Stimulated activated CD4-positive, alpha-beta T cell treated with anti-CD3 and anti-CD28 coated beads, Interleukin-1b, Interleukin-23, amount 100 ng/mL, for 48 hours (primary cell): ENCODE results near the gene PER2.

Experiments used
- DNase-seq: peaks from one replicate; pipeline ENCODE4 v3.0.0-alpha.2; 2020

The PER2 gene

DNA sequence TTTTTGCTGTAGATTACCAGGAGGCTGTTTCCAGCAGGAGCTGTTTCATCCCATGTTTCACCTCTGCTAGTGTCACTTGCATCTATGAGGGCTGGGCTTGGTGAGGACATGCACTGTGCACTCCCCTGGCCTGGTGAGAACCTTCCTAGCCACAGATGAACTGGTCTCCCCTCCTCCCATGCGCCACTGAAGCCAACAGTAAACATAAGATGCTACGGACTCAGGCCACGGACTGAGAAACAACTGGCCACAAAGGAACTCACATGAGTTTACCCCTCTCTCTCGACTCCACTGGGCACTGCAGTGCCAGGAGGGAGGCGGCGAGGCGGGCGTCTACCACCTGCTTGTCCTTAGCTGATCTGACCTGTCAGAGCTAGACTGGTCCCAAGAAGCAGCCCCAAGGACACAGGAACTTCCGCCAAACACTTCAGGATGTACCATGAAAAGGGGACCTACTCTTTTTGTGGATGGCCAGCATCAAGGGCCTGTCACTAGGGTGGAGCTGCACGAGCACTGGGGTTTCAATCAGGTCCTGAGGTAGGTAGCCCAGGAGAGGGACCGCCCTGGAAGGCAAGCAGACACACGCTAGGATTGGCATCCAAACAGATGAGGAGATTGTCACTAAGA lies 25.8 kb downstream of the PER2 start:
- DNase-seq = no peak

DNA sequence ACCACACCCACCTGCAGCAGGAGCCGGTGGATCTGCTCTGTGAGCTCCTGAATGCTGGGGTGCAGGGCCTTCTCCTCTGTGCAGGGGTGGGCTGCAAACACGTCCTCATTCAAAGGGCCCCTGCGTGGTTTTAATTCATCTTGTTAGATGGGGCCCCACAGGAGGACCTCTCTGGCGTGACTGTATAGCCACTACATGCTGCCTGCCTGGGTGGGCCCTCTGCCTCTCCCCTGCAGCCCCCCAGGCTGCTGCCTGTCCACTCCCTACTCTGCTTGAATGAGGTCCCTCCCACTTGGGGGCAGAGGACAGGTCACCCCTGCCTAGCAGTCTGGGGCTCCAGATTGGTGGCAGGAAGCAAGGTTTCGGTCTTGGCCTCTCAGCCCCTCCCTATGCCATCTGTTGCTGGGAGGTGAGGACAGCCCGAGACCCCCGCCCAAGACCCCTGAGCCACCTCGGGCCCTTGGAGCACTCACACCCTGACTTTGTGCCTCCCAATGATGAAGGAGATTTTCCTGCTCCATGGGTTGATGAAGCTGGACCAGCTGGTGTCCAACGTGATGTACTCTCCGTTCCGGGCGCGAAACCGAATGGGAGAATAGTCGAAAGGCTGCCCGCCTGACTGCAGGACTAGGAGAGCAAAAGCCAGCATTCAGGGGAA lies 26.6 kb downstream of the PER2 start:
- DNase-seq = no peak

DNA sequence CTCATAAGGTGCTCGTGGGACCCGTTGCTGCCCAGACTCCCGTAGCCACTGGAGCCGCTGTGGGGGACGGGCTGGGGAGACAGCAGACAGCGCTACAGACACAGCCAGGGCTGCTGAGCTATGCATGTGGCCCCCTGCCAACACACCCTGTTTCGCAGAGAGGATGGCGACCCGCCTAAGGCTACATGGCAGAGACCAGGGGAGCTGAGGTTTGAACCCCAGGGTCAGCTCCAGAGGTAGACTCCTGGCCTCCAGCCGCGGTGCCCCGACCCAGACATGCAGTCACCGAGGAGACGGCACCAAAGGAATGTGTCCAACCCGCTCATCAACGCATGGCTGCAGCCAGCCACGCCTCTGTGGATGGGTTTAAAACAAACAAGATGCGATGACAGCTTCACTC lies 27.5 kb downstream of the PER2 start:
- no peak for DNase-seq

DNA sequence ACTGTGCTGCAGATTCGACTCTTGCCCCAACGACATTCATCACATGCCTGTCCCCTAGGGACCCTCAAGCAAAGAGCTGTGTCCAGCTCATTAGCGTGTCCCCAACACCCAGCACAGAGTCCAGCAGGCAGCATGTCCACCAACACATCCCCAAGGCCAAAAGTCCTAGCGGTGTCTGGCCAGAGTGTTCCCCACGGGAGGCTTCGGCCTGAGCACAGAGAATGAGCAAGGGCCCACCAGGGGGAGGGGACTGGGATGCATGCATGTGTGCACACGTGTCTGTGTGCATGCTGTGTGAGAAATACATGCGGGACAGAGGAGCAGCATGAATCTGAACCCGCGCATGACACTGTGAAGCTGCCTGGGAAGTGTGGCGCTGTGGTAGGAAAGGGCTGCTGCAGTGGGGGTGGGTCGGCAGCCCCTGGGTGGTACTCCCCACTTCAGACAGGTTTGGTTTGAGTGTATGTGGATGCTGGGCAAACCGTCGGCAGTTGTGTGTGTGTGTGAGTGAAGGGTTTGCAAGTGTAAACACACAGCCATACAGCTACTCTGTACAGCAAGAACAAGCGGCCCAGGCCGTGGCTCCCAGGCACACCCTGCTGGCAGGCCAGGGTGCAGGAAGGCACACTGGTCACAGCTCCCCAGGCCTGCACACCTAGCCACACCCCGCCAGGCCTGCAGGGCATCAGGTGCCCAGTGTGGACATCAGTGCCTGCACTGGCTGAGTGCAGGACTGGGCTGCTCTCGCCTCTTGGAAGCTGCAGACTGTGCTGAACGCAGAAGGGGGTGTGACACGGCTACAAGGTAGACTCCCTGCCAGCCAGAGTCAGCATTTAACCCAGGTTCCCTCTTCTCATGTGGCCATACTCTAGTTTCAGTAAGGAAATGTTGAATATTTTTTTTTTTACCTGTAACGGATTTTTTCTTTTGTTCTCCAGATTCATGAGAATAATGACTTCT lies 29.1 kb downstream of the PER2 start:
- no peak for DNase-seq

DNA sequence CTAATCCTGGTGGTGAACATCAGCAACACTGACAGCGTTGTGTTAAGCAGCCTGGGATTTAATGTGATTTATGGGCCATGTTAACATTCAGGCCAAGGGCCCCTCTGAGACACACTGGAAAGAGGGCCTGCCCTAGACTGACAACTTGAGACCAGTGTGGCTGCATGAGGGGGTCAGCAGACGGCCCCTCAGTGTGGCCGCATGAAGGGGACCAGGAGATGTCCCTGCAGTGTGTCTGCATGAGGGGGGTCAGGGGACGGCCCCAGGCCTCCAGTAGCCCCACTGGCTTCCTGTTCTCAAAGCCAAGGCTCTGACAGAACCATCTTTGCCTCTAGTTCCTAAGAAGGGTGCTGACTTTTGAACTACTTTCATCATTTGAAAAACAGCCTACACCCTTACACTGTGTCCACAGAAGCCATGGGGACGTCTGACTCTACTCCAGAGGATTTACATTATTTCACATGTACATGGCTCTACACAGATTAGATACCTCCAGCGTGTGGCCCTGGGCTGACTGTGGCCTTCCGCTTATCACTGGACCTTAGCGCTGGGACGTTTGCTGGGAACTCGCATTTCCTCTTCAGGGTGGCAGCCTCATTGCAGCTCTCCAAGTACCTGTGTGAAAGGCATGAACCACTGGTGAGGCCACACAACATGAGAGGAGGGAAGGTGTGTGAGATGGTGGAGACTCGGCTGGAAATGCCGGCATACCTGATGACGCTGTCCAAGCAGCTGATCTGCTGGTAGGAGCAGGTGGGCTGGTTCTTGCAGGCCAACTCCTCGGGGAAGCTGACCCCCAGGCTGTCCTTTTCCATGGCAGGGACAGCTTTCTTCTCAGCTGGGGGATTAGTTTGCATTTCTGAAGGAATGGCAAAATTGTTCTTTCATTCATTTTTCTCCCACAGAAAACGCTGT lies 30.4 kb downstream of the PER2 start:
- no peak for DNase-seq

DNA sequence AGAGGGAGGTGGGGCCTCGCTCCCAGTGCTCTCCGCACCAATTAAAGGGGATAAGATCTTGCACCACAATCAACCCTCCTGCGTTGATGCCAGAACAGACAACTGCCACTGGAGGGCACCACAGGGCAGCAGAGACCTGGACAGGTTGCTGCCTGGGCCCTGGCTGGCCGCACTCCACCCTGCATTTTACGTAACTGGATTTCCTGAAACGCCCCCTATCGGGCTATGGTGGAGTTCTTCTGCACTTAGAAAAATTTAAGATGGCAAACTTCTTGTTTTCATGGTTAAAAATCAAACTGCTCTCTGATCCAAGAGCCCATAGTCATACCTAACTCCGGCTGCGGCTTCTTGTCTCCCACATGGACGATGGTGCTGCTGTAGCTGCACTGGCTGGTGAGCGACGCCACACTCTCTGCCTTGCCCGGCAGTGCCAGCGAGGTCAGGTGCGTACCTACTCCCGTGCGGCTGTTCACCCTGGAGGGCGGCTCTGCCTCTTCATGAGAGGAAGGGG lies 31.8 kb downstream of the PER2 start:
- peak; percentile 75 for DNase-seq

DNA sequence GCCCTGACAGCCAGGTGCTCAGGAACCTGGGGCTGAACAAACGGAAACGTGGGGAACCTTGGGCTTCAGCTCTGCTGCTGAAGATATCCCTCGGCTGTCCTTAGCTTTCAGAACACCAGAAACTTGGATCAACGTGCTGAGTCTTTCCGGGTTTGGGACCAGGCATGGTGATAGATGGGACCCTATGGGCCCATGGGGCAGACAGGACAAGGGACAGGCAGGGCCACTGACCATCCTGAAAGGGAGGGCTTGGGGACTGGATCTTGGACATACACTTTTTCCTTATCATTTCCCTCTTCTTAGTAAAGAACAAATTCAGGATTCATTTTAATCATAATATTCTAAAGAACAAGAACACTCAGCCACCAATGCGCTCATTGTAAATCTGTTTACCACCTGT lies 32.3 kb downstream of the PER2 start:
- DNase-seq = no peak

DNA sequence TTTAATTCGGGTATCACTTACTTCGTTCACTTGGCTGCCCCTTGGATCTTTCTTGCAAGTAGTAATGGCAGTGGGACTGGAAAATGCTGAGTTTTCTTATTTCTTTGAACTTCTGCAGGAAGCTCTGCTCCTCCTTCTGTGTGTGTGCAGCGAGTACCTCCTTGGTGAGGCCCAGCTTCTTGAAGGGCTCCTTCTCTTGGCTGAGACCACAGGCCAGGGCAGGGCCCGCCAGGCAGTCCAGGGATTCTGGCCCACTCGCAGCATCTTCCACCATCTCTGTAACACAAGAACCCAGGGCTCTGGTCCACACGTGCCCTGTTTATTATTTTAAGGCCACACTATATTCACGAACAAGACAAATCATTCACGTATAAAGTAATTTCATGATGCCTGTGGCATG lies 32.8 kb downstream of the PER2 start:
- DNase-seq = no peak

DNA sequence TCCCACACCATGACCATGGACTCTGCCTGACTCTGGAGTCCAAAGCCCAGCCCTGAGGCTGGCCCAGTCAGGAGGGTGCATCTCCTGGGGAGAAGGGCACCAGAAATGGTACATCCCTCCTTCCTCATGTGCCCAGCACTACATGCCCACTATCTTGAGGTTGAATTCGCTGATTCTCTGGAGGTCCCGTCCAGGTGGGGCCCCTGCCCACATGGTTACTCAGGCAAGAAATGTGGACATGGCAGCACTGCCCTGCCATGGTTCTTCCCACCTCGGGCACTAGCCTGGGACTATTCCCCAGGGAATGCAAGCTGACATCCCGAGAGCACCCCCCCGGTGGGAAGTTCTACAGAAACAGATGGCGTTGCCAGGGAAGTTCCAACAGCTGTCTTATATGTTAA lies 33.3 kb downstream of the PER2 start:
- DNase-seq = no peak

DNA sequence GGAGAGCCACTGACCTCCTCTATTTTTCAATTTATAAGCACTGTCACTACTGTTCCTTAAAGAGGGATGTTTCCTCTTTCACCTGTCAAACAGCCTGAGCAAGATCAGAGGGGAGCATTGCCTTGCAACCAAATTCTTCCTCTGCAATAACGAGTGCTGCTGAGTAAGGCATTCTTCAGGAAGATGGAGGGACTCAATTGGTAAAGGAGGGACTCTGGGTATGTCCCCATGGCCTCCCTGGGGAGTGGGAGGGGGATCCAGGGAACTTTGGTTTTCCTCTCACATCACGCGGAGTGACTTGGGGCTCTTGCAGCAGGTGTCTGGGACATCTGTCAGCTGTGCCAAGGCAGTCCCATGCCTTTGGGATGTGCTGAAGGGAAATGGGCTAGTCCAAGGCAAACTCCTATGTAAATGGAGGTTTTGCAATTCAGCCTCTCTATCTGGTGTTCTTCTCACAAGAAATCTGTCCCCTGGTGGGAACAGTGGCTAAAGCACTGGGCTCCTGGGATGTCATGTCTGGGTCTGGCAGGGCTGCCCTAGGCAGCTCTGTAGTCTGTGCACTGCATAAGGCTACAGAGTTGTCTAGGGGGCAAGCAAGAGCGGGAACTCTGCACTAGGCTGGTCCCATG lies 34.2 kb downstream of the PER2 start:
- no peak for DNase-seq

DNA sequence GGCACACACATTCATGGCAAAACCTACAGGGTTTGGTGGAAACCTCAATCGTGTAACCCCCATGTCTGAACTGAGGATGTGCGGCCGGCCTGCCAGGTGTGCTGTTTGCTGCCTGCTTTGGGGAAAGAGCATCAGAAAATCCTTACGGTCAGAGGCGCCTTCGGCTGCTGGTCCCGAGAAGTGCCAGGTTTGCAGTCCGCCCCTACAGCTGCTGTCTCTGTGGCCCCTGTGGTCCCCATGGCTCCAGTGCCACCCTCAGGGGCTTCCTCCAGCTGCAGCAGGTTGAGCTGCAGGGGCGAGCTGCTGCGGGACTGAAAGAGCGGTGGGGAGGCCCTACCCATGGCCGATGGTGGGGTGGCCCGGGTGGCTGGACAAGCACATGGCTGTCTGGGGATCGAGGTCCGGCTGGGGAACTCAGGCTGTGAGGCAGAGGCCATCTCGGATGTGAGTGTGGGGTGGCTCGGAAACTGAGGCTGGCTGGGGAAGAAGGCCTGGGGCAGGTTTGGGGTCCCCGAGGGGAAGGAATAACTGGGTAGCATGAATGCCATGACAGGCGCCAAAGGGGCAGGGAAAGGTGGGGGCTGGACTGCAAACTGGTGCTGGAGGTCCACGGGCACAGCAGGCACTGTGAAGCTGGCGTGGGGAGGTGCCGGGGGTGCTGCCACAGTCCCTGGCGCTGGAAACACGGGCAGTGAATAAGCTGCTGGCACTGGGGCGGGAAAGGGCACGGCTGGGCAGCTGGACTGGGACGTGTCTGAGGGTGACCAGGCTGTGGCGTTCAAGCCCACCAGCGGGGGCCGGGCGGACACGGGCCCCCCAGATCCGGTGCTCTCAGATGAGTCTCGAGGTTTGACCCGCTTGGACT lies 35.4 kb downstream of the PER2 start:
- no peak for DNase-seq

DNA sequence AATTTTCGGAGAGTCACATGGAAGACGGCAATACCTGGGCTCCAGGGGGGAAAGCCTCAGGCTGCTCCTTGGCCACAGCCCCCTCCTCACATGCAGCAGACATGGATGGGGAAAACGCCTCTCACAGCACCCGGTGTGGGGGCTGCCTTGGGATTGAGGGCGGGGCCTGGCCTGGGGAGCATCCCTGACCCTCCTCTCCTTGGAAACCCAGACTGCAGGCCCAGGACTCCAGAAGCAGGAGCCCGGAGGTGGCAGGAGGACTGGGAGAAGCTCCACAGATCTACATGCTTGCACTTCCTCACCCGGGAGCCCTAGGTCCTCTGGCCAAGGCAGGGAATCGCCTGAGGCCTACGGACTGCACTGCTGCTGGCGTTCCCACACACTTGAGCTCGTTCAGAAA lies 36.4 kb downstream of the PER2 start:
- DNase-seq = no peak

DNA sequence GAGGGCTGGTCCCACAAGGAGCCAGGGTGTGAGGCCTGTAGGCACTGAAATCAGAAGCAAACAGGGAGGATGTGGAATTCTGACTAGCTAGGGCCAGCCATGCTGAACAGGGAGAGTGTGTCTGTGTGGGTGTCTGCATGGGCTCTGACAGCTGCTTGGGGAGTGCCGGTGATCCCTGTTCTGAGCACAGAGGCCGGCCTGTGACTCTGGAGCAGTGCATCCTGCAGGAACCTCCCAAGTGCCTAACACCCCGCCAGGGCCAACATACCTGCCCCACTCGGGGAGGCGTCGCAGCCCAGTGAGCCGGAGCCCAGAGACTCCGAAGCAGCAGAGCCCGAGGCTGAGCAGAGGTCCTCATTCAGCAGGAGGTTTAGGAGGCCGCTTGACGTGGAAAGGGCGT lies 37.1 kb downstream of the PER2 start:
- no peak for DNase-seq

DNA sequence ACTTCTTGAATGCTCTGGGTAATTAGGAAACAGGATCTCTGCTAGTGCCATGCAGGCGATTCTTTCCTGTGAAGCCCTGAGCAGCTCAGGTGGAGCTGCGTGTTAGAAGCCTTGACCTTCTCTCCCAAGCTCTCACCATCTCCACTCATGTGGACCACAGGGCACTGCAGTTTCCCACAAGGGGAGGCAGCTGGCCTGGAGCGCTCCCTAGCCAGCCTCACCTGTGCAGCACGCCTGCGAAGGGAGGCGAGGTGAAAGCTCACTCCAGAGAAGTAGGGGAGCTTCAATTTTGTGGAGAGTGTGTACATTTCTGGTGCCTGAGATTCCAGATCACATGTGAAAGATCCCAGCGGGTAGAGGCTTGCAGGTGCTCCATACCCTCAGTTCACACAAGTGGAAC lies 37.5 kb downstream of the PER2 start:
- DNase-seq = no peak

DNA sequence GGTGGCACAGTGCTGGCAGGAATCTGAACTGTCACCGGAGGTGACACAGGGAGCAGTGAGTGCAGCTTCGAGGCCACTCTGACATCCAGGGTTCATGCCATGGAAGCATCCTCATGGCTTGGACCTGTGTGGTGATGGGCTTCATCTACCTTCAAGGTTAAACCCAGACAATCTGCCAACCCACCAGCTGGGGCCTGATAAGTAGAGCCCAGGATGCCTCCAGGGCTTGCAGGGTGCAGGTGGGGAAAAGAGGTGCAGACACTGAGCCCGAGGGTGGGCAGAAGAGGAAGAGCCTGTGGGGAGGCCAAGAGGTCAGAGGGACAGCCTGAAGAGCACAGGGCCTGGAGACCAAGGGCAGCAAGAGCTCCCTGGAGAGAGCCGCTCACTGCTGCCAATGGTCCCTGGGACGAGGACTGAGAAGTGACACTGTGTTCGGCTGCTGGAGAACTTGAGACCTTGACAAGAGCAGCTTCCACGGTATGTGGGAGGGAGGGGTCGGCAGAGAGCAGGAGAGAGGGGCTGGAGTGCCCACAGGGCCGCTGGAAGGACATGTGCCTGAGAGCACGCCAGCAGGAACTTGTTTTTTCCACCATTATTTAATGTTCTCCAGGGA lies 40.5 kb downstream of the PER2 start:
- no peak for DNase-seq

DNA sequence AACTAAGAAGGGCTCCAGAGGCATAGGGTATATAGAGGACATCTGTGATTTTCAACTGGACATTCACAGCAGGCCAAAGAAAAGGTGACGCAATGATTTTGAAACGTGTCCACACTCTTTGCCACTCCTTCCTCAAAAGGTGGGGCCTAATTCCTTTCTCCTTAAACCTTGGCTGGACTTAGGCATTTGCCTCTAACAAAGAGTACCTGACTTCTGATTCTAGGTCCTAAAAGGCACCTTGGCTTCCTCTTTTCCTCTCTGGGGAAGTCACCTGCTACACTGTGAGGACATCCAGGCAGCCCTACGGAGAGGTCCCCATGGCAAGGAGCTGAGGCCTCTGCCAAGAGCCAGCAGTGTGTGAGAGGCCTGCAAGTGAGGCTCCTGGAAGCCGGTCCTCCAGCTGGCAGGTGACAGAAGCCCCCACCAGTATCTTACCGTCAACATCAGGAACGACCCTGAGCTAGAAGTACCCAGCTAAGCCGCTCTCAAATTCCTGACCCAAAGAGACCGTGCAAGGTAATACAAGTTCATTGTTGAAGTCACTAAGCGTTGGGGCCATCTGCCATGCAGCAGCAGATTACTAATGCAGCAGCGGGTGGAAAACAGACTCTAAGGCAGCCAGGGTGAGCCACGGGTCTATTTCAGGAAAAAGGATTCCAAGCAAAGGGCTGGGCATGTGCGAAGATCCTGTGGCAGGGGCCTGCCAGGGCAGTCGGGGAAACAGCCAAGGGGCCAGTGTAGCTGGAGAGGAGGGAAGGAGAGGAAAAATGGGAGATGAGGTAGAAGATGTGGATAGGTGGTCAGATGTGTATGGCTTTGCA lies 41.2 kb downstream of the PER2 start:
- DNase-seq = no peak

DNA sequence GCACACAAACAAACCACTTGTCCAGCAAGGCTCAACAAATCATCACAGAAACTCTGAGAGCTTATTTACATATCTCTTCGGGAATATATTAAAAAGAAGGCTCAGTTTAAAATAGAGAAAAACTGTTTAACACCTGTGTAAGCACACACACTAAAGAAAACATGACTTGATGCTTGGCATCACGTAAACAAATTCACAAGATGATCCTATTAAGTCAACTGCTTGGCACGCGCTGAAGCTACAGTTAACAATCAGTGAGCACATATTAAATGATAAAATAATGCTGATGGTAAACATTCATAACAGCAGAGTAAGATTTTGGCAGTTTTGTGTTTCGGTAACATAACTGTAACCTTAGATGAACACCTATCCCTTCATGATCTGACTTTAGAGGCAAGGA lies 44.3 kb downstream of the PER2 start:
- no peak for DNase-seq

DNA sequence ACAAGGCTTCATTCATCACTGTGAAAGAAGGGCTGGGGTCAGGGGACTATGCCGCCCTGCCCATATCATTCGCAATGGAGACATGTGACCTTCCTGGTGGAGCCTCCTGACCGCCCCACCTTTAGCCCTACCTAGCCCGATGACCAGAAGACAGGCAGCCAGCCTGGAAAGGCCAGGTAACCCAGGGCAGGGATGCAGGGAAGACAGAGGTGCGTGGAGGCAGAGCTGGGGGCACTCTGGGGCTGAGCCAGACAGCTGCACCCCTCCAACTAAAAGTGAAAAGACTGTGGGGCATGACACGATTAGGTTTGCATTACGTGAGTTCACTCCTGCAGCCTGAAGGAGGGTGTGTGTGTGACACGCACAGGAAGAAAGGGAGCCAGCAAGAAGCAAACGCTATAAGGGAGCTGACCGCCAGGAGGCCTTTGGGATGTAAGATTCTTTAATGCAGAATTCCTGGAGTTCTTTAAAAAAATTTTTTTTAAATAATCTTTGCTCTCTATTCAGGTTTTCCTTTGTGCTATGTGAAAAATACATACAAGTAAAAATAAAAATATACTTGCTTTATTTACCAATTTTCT lies 44.8 kb downstream of the PER2 start:
- DNase-seq = no peak

DNA sequence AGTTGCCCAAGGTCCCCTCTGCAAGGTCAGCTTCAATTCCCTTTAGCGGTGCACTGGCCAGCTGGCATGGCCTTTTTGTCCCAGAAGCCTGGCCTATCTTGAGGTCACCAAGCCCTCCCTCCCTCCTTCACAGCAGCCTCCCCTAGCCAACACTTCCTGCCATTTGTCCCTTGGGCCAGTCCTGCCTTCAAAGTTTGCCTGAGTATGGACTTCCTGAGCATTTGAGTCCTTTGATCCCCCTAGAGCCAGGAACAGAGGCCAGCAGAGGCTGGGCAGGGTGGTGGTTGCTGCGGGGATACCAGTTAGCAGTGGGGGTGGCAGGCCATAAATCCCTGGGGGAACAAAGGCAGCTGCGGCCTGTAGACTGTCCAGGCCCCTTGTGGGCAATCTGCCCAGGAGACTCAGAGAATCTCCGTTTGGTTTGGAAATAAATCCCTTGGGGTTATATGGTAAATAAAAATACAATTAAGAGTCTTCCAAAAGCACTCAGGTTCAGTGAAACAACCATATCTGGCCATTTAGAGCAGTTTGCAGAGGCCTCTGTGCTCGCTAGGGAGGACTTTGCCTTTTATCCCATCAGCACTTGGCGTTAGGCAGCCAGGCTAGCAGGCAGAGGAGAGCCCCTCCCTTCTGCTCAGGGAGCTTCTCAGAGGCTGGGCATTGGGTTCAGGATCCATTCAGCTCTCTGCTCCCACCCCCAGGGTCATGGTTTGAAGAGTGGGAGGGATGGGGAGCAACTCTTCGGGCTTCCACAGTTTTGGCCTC lies 45.5 kb downstream of the PER2 start:
- DNase-seq = no peak
